ENCODE results near the gene KCNAB2.

DNA sequence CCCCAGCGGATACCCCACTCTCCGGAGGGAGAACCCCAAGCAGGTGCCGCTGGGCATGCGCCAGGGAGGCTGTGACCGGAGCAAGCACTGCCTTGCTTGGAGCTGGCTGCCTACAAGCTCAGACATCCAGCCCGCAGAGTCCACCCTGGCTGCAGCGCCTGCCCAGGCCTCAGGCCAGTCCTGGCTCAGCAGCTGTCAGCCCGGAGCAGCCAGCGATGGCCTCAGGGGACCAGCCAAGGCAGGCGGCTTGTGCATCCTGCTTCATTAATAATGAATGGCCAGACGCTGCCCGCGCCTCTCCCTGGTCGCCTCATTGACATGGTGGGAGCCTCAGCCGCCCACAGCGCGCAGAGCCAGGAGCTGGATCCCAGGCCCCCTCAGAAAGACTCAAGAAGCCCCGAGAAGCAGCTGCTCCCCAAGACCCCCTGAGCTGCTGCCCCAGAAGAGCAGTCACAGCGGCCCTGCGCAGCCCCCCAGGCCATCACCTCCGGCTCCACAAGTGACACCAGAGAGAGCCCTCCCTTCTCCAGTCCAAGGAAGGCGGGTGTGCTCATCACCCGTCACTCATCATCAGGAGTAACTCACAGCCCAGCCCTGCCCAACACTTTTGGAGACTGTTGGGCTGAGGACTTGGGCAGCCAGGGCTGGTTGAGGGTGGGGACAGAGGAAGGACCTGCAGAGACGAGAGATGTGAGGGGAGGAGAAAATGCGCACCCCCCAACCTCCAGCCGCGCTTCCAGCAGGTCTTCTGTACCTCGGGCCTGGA is 19.6 kb downstream of the KCNAB2 start:
- TF ChIP-seq ARNTL (CRISPR knock-in tag; IDR thresholded peaks at IDR 0.05; ENCODE audit: borderline replicate concordance, low read depth) (no peak), CREB5 (CRISPR knock-in tag; IDR thresholded peaks at IDR 0.05; ENCODE audit: low read depth) (no peak), TCF4 (CRISPR knock-in tag; IDR thresholded peaks at IDR 0.05; ENCODE audit: borderline replicate concordance) (no peak), POU6F1 (CRISPR knock-in tag; IDR thresholded peaks at IDR 0.05; ENCODE audit: borderline replicate concordance, low read depth) (no peak), OSR1 (CRISPR knock-in tag; IDR thresholded peaks at IDR 0.05) (no peak), ESRRG (CRISPR knock-in tag; IDR thresholded peaks at IDR 0.05) (no peak), ZFP30 (CRISPR knock-in tag; IDR thresholded peaks at IDR 0.05) (no peak), RARB (CRISPR knock-in tag; IDR thresholded peaks at IDR 0.05) (no peak), PPARA (CRISPR knock-in tag; IDR thresholded peaks at IDR 0.05; ENCODE audit: borderline replicate concordance) (no peak)
- TF ChIP-seq, protein P1, sequence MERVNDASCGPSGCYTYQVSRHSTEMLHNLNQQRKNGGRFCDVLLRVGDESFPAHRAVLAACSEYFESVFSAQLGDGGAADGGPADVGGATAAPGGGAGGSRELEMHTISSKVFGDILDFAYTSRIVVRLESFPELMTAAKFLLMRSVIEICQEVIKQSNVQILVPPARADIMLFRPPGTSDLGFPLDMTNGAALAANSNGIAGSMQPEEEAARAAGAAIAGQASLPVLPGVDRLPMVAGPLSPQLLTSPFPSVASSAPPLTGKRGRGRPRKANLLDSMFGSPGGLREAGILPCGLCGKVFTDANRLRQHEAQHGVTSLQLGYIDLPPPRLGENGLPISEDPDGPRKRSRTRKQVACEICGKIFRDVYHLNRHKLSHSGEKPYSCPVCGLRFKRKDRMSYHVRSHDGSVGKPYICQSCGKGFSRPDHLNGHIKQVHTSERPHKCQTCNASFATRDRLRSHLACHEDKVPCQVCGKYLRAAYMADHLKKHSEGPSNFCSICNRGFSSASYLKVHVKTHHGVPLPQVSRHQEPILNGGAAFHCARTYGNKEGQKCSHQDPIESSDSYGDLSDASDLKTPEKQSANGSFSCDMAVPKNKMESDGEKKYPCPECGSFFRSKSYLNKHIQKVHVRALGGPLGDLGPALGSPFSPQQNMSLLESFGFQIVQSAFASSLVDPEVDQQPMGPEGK (CRISPR knock-in tag; IDR thresholded peaks at IDR 0.05; ENCODE audit: borderline replicate concordance): no peak

All from SK-N-SH treated with all-trans-retinoic acid at 6 μM for 48 hours (cell line).